Measurements from ENCODE around the gene C3orf20.

Gene C3orf20

DNA sequence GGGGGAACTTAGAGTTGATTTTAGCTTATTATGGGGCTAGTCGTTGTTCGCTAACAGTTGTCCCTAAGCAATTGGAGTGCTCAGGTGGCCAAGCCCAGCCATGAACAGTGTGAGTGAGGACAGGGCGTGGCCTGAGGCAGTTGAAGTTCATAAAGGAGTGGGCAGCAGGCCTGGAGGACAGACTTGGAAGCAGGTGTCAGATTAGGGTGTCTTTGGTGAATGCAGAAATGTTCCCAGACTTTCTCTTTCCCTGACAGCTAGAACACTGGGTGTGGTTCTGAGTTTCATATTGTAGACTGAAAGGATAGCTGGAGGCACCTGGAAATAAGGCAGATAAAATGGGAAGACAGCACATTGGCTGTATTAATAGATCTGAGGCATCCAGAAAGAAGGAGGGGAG is 84.0 kb downstream of the C3orf20 start:
- DNase-seq (ENCODE audit: low read depth), result no peak

DNA sequence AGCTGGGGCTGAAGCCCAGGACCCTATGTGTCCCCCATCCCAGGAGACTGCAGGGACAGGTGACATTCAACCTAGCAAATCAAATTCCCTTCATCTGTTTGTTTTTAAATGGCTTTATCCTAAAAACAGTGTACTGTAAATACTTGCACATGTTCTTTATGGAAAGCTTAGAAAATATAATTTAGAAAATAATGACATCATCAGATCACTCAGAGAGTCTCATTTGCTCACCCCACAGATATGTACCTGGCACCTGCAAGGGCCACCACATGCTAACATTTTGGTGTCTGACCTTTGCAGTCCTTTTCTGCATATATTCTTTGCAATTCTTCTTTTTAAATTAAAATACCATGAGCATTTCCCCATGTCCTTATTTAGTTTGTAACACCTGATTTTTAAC is 85.2 kb downstream of the C3orf20 start:
- DNase-seq (ENCODE audit: low read depth), result no peak

DNA sequence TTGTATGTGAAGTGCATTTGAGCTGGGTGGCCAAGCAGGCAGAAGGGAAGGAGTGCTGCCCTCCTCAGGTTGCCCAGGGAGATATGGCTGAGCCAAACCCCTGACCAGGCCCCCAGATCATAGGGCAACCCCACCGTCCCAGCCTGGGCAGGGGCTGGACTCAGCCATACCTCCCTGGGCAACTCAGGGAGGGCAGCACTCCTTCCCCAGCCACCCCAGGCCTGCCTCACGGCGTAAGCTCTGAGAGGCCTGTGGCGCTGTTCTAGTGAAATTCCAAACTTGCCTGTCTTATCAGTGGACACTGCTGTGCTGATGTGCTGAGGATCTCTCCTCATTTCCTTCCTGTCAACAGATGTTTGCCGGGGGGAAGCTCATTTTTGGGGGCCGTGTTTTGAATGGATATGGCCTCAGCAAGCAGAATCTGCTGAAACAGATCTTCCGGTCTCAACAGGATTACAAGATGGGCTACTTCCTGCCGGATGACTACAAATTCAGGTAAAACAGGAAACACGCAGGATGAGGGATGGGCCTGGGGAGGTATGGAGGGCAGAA is 86.3 kb downstream of the C3orf20 start:
- DNase-seq (ENCODE audit: low read depth), result no peak

DNA sequence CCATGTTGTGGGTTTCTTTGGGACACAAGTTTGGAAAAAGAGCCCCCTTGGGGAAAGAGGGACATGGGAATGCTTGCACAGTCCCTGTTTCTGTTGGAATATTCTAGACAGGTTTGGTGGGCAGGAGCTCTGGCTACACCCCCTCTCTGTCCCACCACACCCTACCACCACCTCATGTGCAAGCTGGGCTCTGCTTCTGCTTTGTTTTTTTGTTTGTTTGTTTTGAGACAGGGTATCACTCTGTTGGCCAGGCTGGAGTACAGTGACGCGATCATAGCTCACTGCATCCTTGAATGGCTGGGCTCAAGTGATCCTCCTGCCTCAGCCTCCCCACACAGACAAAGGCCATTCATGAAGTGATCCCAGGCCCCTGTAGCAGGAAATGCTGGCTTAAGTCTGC is 86.9 kb downstream of the C3orf20 start:
- no peak for DNase-seq (ENCODE audit: low read depth)

DNA sequence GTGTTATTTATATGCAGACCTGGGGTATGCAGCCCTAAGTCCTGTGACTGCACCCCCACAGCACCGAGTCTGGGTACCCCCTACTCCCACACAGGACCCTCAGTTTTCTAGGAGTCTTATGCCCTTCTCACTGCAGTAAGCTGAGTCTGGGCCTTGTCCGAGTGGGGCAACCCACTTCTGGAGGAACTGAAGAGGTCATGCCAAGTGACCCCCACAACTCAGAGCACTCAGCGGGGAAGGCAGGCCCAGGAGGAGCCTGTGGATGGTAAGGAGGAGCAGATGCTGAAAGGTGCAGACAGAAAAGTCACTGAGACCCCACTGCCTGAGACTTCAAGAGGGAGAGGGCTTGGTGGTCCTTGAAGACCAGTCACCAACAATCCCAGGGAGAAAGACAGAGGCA is 87.8 kb downstream of the C3orf20 start:
- DNase-seq (ENCODE audit: low read depth), result no peak

DNA sequence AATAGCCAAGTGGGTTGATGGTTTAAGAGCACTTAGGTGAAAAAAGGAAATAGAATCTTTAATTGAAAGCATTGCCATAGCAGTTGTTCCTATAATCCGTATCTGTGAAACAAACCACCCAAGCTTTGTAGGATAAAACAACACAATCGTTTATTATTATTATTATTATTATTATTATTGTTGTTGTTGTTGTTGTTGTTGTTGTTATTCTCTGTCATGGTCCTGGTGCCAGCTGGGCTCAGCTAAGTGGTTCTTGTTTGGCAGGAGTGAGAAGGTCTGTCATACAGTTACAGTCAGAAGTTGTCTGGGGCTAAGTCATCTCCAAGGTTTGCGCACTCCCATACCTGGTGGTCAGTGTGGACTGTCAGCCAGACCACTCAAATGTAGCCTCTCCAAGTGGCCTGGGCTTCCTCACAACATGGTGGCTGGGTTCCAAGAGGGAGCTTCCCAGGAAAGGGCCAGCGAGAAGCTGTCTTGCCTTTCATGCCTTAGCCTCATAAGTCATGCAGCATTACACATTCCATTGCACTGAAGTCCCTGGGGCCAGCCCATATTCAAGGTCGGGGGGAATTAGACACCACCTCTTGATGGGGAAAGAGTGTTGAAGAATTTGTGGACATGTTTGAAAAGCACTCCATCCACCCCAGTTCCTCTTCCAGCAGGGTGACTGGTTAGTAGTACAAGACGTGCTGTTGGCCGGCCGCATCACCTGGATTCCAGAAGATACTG is 89.6 kb downstream of the C3orf20 start:
- DNase-seq (ENCODE audit: low read depth), result no peak

DNA sequence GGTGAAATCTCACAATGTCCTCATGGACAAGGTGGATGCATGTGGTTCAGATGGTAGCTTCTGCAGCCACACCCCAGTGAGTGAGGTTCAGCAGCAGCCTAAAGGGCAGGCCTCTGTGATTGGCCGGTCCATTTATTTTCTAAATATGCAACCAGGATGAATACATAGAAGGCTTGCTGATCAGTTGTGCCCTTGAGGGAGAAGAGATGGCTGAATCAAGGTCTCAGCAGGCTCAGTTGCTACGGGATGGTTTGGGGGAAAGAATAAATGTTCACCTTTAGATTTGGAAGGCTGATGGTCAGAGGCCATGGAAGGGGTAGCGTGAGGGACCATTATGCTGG is 90.1 kb downstream of the C3orf20 start:
- DNase-seq (ENCODE audit: low read depth), result no peak

DNA sequence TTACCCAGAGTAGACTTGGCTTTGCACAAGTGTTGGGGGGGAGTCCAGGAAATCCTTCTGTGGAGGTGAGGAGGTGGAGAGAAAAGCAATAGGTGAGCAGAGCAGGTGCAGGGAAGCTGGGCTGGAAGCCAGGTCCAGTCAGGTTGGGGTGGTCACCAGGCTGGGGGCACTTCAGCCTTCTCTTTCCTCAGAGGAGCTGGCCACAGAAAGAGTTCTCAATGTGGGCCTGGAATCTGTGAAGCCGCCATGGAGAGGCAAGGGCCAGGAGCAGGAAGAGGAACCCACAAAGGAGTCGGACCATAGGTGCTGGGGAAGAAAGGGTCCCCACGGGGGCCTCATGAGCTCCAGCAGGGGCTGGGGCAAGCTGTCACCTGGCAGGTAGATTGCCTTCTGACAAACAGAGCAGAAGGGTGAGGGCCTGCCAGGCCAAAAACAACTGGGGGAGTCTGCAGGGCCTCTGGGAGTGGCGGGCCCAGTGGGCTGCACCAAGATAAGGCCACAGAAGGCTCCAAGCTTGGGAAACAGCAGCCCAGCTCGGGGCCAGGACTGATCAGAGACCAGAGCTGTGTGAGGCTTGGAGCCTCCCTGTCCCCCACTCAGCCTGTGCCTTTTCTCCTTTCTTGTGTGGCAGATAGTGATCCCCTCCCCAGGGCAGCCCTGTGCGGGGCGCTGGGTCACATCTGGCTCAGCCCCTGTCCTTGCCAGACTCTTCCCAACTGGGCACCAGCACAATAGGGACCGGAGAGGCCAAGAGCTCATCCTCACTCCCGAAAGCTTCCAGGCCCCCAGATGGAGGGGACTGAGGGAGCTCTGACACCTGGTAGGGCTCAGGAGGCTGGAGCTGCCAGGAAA is 90.9 kb downstream of the C3orf20 start:
- no peak for DNase-seq (ENCODE audit: low read depth)

DNA sequence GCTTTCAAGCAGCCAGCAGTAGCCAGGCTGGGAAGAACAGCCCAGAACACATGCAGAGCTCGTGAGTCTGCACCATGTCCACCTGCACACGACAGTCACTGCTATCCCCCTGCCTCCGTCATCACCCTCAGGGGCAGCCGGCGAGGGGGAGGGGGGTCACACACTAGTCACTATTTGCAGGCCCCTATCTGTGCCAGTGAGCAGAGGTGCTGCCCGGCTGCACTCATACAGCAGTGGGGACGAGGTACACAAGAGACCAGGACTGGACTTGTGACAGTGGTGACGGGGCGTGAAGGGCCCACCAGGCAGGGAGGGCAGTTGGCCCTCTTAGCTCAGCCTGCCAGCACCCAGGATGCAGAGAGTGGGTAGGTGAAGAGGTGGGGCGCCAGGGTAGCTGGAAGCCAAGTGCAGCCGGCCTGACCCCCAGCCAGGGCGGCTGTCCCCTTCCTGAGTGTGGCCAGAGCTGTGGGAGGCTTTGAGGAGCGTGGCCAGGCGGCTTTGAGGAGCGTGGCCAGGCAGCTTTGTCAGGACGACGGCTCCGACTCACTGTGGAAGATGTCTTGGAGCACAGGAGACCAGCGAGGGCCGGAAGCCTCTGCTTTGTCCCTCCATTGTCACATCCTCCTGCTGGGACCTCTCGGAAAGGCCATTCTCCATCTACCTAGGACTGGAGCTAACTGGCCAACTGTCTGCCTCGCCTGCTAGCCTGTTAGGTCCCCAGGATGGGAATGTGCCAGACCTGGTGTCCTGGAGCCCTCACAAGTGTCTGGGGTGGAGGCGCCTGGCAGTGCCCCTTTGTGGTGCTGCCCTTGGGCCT is 91.7 kb downstream of the C3orf20 start:
- no peak for DNase-seq (ENCODE audit: low read depth)

DNA sequence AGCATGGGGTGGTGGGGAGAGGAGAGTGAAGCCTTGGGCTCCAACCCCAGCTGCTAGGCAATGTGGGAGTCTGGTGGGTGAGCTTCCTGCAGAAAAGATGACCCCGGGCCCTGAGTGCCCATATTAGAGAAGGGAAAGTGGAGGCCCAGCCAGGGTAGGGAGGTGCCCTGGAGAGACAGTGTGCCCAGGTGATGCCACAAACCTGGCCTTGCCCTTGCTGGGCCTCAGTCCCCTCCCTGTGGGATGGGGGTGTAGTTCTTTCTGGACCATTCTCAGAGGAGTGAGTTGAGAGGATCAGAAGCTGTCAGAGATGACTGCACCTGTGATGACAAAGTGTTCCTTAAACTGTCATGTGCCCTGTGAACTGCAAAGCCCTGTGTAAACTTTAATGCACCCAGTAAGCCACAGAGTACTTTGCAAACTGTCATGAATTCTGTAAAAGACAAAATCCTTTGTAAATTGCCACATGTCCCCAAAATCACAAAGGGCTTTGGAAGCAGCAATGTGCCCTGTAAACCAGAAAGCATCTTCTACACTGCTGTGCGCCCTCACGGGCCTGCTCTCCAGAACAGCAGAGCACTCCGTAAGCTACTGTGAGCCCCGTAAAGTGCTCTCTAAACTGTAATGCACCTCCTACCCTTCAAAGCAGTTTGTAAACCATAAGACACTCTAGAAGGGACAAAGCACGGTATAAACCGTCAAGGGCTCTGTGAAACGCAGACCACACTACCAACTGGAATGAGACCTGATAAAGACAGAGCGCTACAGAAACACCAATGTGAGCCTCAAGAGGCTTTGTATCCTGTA is 92.5 kb downstream of the C3orf20 start:
- no peak for DNase-seq (ENCODE audit: low read depth)

DNA sequence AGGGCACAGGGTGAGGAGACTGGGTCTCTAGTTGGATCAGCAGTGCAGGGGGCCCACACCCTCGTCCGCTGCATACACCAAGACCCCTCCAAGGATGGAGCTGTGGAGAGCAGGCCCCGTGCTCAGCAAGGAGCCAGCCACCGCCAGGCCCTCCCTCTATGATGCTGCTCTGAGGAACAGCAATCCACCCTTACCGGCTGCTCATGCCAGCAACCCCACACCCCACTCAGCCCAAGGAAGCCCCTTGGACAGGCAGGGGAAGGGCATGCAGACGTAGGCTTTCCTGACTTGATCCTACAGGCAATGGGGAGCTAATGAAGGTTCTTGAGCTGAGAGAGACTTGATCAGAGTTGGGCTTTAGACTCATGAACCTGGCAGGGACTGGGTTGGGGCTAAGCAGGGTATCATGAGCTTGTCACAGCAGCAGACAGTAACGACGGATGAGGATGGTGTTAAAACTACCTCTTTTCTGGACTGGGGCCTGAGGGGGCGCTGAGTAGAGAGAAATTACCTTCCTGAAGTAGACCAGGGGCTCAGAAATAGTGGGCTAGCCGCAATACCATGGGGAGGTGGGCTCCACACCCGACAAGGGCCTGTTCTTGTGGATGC is 93.3 kb downstream of the C3orf20 start:
- no peak for DNase-seq (ENCODE audit: low read depth)

DNA sequence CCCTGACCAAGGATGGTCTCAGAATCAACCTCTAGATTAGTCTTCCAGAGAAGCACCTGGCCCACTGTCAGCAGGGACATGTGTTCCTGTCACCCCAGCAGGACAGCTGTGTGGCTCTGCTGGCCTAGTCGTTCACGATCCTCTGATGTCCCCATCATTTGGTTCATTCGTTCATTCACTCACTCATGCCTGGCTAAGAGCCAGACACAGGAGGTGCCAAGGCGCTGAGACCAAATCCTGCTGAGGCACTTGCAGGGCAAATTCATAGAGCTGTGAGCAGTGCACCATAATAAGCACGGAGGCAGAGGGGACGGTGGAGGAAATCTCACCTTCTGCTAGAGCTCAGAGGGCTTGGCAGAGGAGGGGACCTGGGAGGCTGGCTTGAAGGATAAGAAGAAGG is 93.9 kb downstream of the C3orf20 start:
- DNase-seq (ENCODE audit: low read depth), result no peak

DNA sequence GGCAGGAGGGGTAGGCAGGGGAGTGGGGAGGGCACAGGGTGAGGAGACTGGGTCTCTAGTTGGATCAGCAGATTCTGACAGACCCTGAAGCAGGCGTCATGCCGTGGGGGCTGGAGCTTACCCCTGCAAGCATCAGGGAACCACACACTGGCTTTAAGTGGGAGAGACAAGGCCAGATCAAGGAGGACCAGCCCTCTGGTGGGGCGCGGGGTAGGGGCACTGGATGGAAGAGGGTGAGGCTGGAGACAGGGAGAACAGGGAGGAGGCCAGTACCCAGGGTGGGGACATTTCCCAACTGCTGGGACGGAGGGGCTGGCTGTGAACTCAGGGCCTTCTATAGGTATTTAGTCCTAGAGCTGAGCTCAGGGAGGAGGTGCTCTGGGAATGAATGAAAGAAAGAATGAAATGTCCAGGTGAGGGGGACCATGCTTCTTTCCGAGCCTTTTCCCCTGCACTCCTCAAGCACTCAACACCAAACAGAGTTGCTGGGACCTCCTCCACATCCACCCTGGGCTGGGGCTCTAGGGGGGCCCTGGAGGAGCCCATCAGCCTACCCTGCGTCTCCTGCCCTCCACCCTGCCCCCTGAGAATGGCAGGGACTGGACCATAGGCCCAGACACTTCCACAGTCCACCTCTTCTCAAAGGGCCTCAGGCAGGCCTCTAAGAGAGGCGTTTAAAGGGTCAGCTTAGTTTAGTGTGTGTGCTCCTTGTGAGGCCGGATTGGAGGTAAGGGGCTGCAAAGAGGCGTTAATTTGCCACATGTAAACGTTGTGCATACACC is 94.8 kb downstream of the C3orf20 start:
- DNase-seq (ENCODE audit: low read depth), result no peak

DNA sequence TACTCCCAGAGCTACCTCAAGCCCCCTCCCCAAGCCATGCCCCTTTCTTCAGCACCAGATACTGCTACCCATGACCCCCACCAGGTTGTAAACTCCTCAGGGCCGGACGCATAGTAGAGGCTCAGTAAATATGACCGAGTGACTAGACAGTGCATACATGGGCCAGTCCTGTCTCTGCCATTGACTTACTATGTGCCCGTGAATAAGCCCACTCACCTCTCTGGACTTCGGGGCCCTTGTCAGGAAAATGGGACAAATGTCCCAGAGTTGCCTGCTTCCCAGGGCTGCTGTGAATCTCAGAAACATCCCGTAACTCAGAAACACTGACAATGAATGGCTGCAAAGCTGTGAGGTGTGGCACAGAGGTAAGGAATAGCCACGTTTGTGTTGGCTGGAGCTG is 95.7 kb downstream of the C3orf20 start:
- no peak for DNase-seq (ENCODE audit: low read depth)

DNA sequence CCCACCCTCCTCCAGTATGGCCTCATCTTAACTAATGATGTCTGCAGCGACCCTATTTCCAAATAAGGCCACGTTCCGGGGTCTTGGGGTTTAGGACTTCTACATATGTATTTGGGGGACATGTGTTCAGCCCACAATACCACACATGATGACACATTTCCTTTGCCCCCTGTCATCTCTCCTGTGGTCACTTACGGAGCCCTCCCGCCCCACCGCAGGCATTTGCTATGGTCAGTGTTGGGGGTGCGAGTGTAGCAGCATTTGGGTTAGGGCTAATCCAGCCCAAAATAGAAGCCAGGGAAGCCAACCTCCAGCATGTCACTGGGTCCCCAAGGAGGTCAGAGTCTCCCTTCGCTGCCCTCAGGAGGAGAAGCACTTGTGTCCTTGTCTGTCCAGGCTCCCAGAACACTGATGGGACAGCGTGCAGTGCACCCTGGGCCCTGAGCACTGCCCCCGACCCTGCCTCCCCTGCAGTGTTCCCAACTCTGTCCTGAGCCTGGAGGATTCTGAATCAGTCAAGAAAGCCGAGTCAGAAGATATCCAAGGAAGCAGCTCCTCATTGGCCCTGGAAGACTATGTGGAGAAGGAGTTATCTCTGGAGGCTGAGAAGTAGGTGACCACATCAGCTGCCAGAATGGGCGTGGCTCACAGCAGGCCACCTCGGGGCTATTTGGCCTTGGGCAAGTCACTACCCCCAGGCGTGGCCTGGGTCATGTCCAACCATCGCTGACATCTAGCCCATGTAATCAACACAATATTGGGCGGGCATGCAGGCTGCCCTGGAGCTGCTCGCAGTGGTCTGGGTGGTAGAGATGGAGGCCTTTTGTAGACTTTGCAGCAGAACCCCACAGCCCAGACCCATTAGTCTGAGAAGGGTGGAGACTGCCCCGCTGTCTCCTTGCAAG is 96.9 kb downstream of the C3orf20 start:
- no peak for DNase-seq (ENCODE audit: low read depth)

DNA sequence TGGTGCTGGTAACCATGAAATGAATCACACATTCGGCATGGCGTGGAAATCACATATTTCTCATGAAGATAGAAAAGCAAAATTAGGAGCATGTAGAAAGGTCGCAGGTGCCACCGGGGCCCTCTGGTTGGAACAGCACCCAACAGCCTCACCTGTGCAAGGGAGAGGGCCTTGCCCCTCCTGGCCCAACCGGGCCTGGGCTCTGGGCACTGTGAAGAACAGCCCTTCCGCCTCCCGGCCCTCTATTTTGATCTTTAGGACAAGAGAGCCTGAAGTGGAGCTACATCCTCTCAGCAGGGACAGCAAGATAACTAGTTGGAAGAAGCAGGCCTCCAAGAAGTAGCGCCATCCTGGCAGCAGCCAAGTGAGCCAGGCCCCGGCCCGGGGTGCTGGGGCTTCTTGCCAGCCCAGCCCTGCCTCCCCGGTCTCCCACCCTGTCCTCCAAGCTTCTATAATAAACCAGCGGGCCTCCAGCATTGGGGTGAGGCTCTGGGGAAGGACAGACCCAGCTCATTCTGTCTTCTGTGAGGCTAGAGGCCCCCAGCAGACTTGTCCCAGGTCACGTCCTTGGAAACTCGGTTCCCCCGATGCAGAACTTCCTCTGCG is 97.7 kb downstream of the C3orf20 start:
- DNase-seq (ENCODE audit: low read depth), result no peak

DNA sequence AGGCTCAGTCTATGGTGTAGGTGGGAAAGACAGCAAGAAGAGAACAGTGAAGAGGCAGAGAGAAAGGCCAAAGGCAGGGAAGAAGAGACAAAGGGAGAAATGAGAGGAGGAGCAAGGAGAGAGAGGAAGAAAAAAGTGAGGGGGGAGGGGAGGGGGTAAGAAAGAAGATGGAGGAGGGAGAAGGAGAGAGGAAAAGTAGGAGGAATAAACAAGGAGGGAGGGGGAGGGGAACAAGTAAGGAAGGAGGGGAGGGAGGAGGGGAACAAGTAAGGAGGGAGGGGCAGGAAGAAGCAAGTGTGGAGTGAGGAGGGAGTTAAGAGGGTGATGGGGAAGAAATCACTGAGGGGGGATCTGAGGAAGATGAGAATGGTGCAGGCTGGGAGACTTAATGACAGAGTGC is 98.3 kb downstream of the C3orf20 start:
- no peak for DNase-seq (ENCODE audit: low read depth)

DNA sequence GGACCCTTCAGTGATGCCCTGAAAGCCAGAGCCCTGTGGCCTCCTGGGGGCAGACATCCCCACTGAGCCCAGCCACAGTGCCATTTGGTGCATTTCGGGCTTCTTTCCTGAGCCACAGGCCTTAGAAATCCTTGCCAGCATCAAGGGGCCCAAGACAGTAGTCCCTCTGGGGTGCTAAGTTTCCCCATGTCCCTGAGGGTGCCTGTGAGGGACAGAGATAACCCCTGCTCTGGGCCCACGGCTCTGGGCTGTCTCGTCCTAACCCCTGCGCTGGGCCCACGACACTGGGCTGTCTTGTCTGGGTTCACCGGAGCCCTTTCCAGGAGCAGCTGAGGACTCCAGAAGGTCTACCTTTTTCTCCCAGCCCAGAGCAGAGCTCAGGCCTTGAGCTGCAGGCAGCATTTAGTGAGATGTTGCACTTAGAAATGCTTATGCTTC is 98.8 kb downstream of the C3orf20 start:
- no peak for DNase-seq (ENCODE audit: low read depth)

DNA sequence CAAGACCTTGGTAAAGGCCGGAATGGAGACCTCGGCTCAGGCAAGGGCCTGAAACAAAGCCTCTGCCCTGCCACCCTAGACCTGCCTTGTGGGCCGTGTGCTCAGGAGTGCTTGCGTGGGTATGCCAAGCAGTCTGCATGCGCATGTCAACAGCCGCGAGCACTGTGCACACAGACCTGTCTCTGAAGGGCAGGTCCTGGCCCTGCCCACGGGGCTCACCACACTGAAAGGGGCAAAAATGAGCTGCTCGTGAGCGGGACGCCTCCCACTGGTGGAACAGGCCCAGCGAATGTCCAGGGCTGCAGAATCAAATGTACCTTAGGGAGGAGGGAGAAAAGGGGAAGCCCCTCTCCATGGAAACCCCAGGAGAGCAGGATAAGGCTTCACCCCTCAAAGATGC is 99.5 kb downstream of the C3orf20 start:
- DNase-seq (ENCODE audit: low read depth), result no peak
